ENCODE results near the gene ATG4A.

Gene ATG4A

GRCh38 chrX:108121291-108121690 lies 29.7 kb downstream of the ATG4A start:
- DNase-seq: no peak

GRCh38 chrX:108122748-108123147 lies 31.2 kb downstream of the ATG4A start:
- DNase-seq: no peak

GRCh38 chrX:108123591-108124366 lies 32.2 kb downstream of the ATG4A start:
- no peak for DNase-seq

DNA sequence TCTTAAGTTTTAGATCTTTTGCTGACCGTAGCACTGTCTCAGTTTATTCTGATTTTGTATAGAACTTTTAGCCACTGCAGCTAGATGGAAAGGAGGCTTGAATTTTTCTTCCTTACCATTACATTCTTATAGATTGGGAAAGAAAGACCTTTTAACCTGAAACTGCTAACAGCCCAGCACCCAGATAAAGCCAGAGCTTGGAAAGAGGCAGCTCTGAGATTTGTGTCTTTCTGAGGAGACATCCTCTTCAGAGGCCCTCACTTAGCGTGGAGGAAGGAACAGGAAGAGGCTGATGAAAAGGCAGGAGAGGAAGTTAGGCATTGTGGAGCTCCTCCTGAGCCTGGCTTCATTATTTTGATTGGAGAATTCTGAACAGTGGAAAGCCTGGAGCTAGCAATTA lies 35.1 kb downstream of the ATG4A start:
- DNase-seq: no peak

GRCh38 chrX:108127152-108127551 lies 35.6 kb downstream of the ATG4A start:
- DNase-seq: no peak

DNA sequence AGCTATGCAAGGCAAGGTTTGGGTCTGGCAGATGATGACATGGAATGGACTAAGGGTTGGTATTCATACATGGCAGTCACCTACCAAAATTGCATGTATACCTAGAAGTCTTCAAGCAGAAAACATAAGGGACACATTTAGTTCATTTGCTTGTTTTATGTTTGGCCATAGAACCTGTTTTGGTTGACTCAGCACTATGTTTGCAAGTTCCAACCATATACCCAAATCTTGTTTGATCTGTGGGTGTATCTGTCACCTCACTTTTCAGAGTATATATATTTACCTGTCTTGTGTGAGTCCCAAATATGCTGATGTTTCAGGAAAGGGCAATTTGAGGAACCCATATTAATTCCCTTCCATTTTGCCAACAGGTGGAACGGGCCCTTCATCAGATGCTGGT lies 39.3 kb downstream of the ATG4A start:
- no peak for DNase-seq

DNA sequence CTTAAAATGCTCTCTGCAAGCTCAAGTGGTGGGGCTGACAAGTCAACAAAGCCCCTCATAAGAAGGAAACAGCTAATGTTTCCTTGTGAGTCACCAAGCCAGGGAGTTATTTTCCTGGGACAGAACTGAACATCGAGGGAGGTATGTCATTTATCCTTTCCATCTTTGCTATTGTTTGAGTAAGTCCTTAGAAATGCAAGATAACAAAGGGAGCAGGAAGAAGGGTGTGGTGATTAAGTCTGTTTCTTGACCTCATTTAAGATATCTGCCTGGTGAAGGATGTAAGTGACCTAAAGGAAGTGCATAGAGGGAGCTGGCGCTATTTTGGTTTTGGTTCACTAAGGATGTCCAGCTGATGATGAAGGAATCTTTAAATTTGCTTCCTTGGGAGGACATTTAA lies 39.9 kb downstream of the ATG4A start:
- no peak for DNase-seq

DNA sequence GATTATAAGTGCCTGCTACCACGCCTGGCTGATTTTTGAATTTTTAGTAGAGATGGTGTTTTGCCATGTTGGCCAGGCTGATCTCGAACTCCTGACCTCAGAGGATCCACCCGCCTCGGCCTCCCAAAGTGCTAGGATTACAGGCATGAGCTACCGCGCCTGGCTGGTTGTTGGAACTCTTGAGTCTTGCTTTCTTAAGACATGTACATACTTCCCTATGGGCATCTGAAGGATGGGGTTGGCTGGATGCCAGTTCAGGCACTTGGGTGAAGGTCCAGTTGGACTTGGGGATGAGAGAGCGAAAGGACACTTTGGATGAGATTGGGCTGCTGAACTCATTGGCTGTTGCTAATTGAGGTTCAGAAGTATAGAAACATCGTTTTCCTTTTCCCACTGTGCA lies 40.5 kb downstream of the ATG4A start:
- no peak for DNase-seq

GRCh38 chrX:108132876-108133275 lies 41.3 kb downstream of the ATG4A start:
- DNase-seq: no peak

GRCh38 chrX:108134724-108135123 lies 43.1 kb downstream of the ATG4A start:
- DNase-seq: no peak

DNA sequence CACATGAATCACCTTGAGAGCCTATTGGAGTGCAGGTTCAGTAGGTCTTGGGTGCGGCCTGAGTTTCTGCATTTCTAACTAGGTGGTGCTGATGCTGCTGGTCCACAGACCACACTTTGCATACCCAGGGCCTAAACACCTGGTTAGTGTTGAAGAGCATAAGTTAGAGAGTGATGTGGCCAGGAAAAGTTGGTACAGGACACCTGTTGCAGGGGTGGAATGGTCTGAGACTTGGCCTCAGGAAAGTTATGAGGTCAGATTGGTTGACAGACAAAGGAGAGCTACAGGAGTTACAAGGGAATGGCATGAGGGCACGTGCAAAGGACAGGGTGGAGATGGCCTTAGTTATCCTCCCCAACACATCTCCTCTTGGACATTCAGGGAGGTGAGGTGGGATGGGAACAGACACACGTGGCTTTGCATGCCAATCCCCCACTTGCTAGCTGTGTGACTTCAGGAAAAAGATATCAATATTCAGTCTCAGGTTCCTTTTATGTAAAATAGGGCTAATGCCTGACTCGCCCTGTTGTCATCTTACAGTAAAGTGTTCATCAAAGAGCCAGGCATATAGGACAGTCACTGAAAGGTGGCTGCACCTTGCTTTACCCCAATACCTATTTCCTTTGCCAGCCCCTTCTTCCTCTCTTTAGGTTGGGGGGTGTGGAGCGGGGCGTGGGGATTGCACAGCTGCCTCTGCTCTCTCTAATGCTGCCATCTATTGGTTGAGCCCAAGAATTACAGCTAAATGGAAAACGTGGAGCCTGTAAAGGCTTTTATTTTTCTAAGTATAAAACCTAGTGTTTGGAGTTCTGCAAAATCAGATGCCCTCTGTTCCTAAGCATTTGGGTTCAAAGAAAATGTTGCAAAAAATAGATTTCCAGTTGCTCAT lies 47.5 kb downstream of the ATG4A start:
- DNase-seq: no peak

DNA sequence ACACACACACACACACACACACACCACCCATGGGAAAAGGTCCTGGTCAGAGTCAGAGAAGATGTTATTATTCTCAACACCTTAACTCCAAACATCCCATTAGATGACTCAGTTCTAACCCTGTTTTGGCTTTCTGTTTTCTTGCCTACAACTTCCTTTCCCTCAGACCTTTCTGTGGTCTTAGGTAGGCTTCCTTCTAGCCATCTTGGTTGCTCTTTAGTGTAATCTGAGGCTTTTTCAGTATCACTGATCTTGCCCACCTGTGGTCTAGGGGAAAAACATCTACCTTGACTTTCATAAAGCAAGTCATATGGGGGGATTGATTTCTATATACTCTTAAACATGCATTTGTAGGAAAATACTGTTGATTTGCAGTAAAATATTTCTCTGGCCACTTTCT lies 56.9 kb downstream of the ATG4A start:
- no peak for DNase-seq

DNA sequence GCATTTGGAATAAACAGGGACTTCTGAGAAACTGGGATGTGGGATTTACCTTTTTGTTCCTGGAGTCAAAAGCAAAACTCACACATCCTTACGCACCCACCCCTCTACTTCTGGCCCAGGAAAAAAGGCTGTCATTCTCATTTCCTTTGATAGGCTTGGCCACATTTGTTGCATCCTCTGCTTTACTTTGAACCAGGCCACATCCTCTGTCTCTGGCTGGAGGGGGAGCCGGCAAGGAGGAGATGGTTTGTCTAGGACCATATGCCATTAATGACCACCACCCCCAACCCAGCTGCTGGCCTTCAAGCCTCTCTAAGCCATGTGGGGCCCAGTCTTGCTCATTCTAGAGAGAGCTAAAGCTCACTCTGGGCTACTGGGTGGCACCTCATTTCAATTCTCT lies 64.5 kb downstream of the ATG4A start:
- no peak for DNase-seq

DNA sequence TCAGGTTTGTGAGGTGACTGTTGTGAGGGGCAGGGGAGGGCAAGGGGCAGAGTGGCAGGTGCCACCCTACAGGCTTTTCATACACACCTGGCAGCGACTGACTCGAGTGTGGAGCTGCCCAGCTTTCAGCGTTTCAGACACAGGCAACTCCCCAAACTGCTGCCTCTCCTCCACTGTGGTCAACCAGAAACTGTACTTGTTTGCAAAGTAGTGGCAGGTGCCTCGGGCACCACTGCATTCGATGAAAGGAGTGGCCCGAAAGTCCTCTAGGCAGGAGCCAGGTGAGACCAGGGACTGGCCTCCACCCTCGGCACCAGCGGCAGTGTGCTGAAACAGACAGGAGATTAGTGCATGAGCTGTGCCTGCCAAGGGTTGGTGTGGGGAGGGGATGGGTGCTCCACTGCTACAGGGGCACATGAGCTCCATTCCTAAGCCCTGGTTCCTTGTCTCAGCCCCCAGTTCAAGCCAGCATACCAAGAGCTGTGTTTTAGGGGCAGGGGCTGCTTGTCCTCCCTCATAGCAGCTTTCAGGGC lies 65.4 kb downstream of the ATG4A start:
- no peak for DNase-seq

DNA sequence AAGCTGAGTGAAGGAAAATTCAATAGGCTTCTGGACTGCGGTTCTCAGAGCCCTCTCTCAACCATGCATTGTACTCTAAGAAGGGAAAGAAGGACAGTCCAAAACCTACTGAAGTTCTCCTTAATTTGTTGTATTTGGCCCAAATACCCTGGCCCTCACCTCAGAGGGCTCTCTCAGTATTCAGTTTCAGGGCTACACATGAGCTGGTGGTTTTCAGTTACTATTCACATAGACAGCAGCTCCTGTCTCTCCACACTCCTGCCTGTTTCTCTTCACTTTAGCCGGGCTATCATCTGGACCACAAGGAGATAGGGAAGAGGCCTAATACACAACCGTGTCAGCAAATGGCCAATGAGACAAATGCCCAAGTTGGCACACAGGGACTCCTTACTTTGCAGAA lies 66.0 kb downstream of the ATG4A start:
- no peak for DNase-seq

- DNase-seq: peak in 1 of 56 donors; percentile 1
Observed at GRCh38 chrX:108159028-108159670, 67.6 kb downstream of the ATG4A start.

GRCh38 chrX:108160309-108160708 lies 68.7 kb downstream of the ATG4A start:
- DNase-seq: no peak

DNA sequence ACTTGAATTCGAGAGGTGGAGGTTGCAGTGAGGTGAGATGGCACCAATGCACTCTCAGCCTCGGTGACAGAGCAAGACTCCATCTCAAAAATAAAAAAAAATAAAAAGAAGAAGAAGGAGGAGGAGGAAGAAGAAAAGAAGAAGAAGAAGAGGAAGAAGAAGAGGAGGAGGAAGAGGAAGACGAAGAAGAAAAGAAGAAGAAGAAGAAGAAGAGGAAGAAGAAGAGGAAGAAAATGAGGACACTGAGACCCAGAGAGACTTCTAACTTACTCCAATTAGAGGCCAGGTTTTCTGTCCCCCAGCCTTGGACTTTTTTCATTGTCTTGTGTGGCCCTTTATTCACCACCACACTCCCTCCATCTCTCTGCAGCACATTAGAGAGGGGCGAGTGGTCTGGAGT lies 70.7 kb downstream of the ATG4A start:
- DNase-seq: no peak

DNA sequence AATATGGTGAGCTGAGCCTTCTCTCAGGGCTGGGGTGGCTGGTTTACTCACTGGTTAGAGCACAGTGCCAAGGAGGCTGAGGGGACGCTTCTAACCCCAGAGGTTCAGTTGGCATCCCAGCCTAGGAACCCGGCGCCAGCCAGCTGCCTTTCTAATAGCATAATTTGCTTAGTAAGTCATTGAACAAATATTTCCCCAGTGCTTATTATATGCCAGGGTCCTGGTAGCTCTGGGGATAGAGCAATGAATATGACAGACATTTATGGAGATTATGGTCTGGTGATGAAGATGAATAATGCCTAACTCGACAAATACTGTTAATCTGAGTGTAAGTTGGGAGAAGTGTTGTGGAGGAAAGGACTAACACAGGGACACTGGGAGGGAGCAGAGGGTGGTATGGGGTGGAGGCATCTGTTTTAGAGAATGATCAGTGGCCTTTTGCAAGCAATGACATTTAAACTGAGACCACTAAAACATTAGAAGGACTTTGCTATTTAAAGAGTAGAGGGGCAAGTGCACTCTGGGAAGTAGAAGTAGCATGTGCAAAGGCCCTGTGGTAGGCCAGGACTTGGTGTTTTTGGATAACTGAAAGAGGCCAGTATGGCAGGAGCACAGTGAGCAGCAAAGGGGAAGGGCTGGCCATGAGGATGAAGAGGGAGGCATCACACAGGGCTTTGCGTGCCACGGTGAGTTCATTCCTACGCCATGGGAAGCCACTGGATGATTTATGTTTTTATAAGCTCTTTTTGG lies 71.9 kb downstream of the ATG4A start:
- DNase-seq: no peak

GRCh38 chrX:108165383-108166111 lies 74.0 kb downstream of the ATG4A start:
- peak in 7 of 56 donors; percentile 0 to 18 (median 4) for DNase-seq
